Transverse colon (tissue), 3 donors: ENCODE measurements around the gene PDZD2.

Source experiments
- EP300 ChIP-seq: sonication (generic); formaldehyde crosslinking; IDR thresholded peaks from one replicate; pipeline ENCODE4 v1.6.1; 2017; ENCODE audit warnings: antibody characterized with exemption, low read depth
- TF ChIP-seq, protein P1 (sequence below), 5 experiments: fragments of 200-600 bp in 3 of 5; fragments of 450-650 bp in 2 of 5; sonication (generic) in 3 of 5; IDR thresholded peaks; 1 replicate in 2 of 5; 2 replicates in 3 of 5; pipeline ENCODE4 v1.5.1; 2016 to 2017; ENCODE audit warnings: antibody characterized with exemption in 5 of 5, inconsistent platforms in 3 of 5, mild to moderate bottlenecking in 2 of 5, moderate library complexity in 1 of 5

DNA sequence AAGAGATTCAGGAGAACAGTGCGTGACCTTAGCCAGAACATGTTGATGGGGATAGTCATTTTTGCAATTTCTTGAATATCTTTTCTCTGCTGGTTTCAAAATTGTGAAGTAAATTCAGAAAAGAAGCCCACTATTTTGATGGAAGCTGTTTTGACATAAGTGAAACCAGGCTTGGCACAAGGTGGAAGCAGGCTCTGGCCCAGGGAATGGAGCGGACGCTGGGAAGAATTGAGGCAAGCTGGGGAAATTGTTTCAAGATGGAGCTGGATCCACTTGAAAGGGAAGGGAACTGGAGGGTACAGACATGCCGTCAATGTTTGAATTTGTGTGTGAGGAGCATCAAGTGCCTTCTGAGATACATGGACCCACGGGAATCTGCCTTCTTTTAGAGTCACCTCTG, 328.0 kb downstream of the PDZD2 start:
- TF ChIP-seq, protein P1, sequence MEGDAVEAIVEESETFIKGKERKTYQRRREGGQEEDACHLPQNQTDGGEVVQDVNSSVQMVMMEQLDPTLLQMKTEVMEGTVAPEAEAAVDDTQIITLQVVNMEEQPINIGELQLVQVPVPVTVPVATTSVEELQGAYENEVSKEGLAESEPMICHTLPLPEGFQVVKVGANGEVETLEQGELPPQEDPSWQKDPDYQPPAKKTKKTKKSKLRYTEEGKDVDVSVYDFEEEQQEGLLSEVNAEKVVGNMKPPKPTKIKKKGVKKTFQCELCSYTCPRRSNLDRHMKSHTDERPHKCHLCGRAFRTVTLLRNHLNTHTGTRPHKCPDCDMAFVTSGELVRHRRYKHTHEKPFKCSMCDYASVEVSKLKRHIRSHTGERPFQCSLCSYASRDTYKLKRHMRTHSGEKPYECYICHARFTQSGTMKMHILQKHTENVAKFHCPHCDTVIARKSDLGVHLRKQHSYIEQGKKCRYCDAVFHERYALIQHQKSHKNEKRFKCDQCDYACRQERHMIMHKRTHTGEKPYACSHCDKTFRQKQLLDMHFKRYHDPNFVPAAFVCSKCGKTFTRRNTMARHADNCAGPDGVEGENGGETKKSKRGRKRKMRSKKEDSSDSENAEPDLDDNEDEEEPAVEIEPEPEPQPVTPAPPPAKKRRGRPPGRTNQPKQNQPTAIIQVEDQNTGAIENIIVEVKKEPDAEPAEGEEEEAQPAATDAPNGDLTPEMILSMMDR (IDR thresholded peaks at IDR 0.05) = no peak
- TF ChIP-seq EP300 = no peak
